Measurements from ENCODE around the gene ZNF57.
A peak's percentile ranks its signal among the peaks of the same experiment; 100 is the strongest.
"Not testable (repeated sequence)": the region's sequence is repeated elsewhere in the genome, so short reads cannot be mapped to it uniquely, and the experiment has no call there.

The ZNF57 gene

DNA sequence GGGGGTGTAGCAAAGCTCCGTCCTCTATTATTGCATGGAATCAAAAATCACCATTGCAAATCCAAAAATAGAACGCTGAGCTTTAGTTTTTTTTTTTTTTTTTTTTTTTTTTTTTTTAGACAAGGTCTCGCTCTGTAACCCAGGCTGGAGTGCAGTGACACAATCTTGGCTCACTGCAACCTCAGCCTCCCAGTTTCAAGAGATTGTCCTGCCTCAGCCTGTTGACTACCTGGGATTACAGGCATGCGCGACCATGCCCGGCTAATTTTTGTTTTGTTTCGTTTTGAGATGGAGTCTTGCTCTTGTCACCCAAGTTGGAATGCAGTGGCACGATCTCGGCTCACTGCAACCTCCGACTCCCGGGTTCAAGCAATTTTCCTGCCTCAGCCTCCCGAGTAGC, 59.4 kb downstream of the ZNF57 start:
- no peak for DNase-seq

DNA sequence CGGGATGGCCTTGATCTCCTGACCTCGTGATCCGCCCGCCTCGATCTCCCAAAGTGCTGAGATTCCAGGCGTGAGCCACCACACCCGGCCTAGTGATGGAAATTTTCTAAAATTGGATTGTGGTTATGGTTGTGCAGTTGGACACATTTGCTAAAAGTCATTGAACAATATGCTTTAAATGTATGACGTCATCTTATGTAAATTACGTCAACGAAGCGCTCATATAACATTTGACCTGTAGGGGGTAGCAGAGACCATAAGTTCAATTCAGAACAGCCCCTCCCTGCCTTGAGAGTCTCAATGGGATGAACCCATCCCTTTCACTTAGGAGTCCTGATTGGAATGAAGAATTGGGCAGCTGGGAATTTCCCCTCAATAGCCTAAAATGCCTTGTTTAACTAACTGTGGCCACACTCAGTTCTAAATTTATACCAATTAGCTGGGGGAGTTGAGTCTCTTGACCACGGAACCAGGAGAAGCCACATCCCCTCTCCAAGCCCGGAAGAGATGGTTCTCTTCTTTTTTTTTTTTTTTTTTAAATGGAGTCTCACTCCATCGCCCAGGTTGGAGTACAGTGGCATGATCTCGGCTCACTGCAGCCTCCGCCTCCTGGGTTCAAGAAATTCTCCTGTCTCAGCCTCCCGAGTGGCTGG, 61.4 kb downstream of the ZNF57 start:
- DNase-seq: peak; percentile 49

DNA sequence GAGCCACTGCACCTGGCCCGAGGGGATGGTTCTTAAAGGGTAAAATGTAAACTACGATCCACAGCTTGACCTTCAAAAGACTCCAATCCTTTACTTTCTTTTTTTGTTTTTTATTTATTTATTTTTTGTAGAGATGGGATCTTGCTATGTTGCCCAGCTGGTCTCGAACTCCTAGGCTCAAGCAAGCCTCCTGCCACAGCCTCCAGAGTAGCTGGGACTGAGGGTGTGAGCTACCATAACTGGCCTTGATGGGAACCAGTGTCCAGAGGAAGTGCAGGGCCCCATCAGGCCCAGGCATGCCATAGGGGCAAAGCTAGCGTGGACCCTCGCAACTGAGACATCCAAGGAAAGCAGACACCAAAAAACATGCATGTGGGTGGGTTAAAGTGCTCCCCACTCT, 62.4 kb downstream of the ZNF57 start:
- no peak for DNase-seq

- DNase-seq: not testable (repeated sequence)
Observed at GRCh38 chr19:2963631-2964030, 62.9 kb downstream of the ZNF57 start.

DNA sequence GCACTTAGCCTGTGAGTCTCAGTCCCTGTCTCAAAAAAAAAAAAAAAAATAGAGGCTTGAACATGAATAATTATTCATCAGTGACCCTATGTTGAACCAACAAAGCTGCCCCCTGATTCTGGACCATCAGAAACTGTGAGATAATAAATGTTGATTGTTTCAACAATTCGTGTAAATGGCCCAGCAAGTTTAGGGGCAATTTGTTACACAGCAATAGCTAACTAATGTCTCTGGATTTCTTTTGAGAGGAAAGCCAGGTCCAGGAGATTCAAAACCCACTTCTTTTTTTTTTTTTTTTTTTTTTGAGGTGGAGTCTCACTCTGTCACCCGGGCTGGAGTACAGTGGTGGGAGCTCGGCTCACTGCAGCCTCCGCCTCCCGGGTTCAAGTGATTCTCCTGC, 64.1 kb downstream of the ZNF57 start:
- no peak for DNase-seq

GRCh38 chr19:2967972-2968371, 67.2 kb downstream of the ZNF57 start:
- no peak for DNase-seq

Data from 8988T (cell line).